ENCODE data around the gene PROM1. TPM values are rescaled to one million over a fixed set of nuclear protein-coding genes. Genes with fewer than 3 reads are reported as not detected.

PROM1 gene
- total and polyA plus RNA-seq, 2 of the 13 experiments (the other 11 are each of a cell fraction or from before 2014, with no cell fraction given), result 3.9 to 16.4 TPM

DNA sequence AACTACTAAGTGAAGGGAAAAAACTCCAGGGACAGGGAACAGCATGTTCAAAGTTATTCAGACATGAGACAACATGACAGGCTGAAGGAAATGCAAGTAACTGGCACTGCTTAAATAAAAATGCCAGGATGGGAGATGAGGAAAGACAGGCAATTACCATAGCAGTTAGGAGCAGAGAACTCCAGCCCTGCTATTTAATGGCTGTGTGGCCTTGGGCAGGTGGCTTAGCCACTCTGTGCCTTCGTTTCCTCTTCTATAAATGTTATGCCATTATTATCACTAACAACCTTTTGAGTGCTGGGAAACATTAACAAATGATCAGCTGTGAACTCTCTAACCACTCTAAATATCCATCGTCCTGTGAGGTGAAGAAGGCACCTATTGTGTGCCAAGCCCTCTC is 32.7 kb downstream of the PROM1 start:
- Histone ChIP-seq H3K79me2 (ENCODE audit: insufficient read depth, low read length) (no peaks in the 10 kb centered on the region), H2AFZ (ENCODE audit: low read length) (no peak overlapping the region), H3K9me3 (ENCODE audit: low read length) (no peaks in the 10 kb centered on the region), H3K4me2 (ENCODE audit: low read depth, low read length) (no peak overlapping the region), H3K27ac (ENCODE audit: extremely low read length, insufficient read depth, low read length) (no peak overlapping the region), H3K9ac (ENCODE audit: insufficient read depth, low read depth, low read length) (no peak overlapping the region), H4K20me1 (ENCODE audit: insufficient read depth, low read length) (no peaks in the 10 kb centered on the region), H3K27me3 (ENCODE audit: control insufficient read depth in 1 of 2, insufficient read depth in 2 of 2, low read length in 2 of 2) (no peaks in the 10 kb centered on the region; a peak in 2 of 5 replicates), H3K4me3 (replicated peaks in 1 of 3; ENCODE audit: insufficient read depth in 1 of 3, low read depth in 2 of 3, low read length in 3 of 3) (no peak overlapping the region), H3K4me1 (ENCODE audit: insufficient read depth, low read length) (no peaks in the 10 kb centered on the region), H3K36me3 (replicated peaks in 1 of 2; ENCODE audit: control insufficient read depth in 1 of 2, insufficient read depth in 2 of 2, low read length in 2 of 2) (no peaks in the 10 kb centered on the region)
- DNase-seq (ENCODE audit: low spot score) (no peak), FAIRE-seq (no peak), ATAC-seq (no peak)
- BruUV-seq (replicated peaks), result no TSS peak
- CTCF ChIA-PET (ENCODE audit: low intra/inter-chr PET ratio, low total read pairs), result no interaction called here
- TF ChIP-seq HNF4G (IDR thresholded peaks at IDR 0.05; ENCODE audit: borderline replicate concordance, low read depth, low read length), result no peak
- no peak for TF ChIP-seq HNF4G (CRISPR knock-in tag; IDR thresholded peaks at IDR 0.05; ENCODE audit: borderline replicate concordance, low read depth)
- TF ChIP-seq ZFP62 (CRISPR knock-in tag; IDR thresholded peaks at IDR 0.05), result no peak
- no peak for TF ChIP-seq PPARG (CRISPR knock-in tag; conservative IDR thresholded peaks at IDR 0.05)
- TF ChIP-seq ZNF768 (CRISPR knock-in tag; IDR thresholded peaks at IDR 0.05), result peak; percentile 22; the same call in 1 of the 2 replicates
- 67% methylated on average over 2 of the region's 2 CpGs for WGBS (ENCODE audit: low lambda C conversion rate)
- POLR2A ChIA-PET, result no interaction called here
- in situ Hi-C loops (cut with HindIII; ENCODE audit: extremely low pct_ligation_motif_present, low pct_unique_long_range_greater_than_20kb) (no loop called here), intact Hi-C loops (cut with micrococcal nuclease; ENCODE audit: unreplicated experiment) (no loop called here)

DNA sequence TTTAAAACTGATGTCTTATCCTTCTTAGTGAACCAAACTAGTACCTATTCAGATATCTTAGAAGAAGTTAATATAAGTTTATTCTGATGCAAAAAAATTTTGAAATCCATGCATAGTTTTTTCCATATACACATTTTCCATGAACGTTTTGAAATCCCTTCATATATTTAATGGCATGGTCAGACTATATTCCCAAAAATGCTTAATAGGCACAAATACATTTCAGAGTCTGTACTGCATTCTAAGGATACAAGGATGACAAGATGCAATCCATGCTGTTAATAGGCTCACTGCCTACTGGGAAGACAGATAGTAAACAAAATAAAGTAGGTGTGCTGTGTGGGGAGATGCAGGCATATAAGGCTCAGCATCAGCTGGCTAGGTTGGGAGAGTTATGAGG is 33.2 kb downstream of the PROM1 start:
- TF ChIP-seq, protein P1, sequence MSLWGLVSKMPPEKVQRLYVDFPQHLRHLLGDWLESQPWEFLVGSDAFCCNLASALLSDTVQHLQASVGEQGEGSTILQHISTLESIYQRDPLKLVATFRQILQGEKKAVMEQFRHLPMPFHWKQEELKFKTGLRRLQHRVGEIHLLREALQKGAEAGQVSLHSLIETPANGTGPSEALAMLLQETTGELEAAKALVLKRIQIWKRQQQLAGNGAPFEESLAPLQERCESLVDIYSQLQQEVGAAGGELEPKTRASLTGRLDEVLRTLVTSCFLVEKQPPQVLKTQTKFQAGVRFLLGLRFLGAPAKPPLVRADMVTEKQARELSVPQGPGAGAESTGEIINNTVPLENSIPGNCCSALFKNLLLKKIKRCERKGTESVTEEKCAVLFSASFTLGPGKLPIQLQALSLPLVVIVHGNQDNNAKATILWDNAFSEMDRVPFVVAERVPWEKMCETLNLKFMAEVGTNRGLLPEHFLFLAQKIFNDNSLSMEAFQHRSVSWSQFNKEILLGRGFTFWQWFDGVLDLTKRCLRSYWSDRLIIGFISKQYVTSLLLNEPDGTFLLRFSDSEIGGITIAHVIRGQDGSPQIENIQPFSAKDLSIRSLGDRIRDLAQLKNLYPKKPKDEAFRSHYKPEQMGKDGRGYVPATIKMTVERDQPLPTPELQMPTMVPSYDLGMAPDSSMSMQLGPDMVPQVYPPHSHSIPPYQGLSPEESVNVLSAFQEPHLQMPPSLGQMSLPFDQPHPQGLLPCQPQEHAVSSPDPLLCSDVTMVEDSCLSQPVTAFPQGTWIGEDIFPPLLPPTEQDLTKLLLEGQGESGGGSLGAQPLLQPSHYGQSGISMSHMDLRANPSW (CRISPR knock-in tag; IDR thresholded peaks at IDR 0.05; ENCODE audit: borderline replicate concordance), result no peak
- TF ChIP-seq TARDBP (CRISPR knock-in tag; IDR thresholded peaks at IDR 0.05) (no peak), MAFF (IDR thresholded peaks at IDR 0.05; ENCODE audit: low read depth, low read length) (peak; percentile 65), MAFK (conservative IDR thresholded peaks at IDR 0.05 in 1 of 2, IDR thresholded peaks at IDR 0.05 in 1 of 2; ENCODE audit: low read length in 2 of 2) (peak; percentile 62 to 76; a peak in 3 of 4 replicates), ZNF136 (CRISPR knock-in tag; IDR thresholded peaks at IDR 0.05; ENCODE audit: low read depth) (no peak)
- Histone ChIP-seq H2AFZ (ENCODE audit: low read length) (no peak overlapping the region), H3K79me2 (ENCODE audit: insufficient read depth, low read length) (no peaks in the 10 kb centered on the region), H3K9ac (ENCODE audit: insufficient read depth, low read depth, low read length) (no peak overlapping the region), H3K4me3 (replicated peaks in 1 of 3; ENCODE audit: insufficient read depth in 1 of 3, low read depth in 2 of 3, low read length in 3 of 3) (no peak overlapping the region), H3K27ac (ENCODE audit: extremely low read length, insufficient read depth, low read length) (no peak overlapping the region), H3K9me3 (ENCODE audit: low read length) (no peaks in the 10 kb centered on the region), H3K27me3 (ENCODE audit: control insufficient read depth in 1 of 2, insufficient read depth in 2 of 2, low read length in 2 of 2) (no peaks in the 10 kb centered on the region; a peak in 2 of 5 replicates), H4K20me1 (ENCODE audit: insufficient read depth, low read length) (no peaks in the 10 kb centered on the region), H3K4me1 (ENCODE audit: insufficient read depth, low read length) (no peaks in the 10 kb centered on the region), H3K4me2 (ENCODE audit: low read depth, low read length) (no peak overlapping the region), H3K36me3 (replicated peaks in 1 of 2; ENCODE audit: control insufficient read depth in 1 of 2, insufficient read depth in 2 of 2, low read length in 2 of 2) (no peaks in the 10 kb centered on the region)
- ChIA-PET CTCF (ENCODE audit: low intra/inter-chr PET ratio, low total read pairs) (no interaction called here), POLR2A (no interaction called here)
- FAIRE-seq (no peak), ATAC-seq (no peak), DNase-seq (ENCODE audit: low spot score) (no peak)
- 19% methylated on average over 1 of the region's 1 CpG for WGBS (ENCODE audit: low lambda C conversion rate)
- intact Hi-C loops (cut with micrococcal nuclease; ENCODE audit: unreplicated experiment) (no loop called here), in situ Hi-C loops (cut with HindIII; ENCODE audit: extremely low pct_ligation_motif_present, low pct_unique_long_range_greater_than_20kb) (no loop called here)
- no TSS peak for BruUV-seq (replicated peaks)

Data from HepG2 (cell line).